NOMO-1 (cell line): ENCODE measurements around the gene SCTR.

Source experiments
- DNase-seq, 2 experiments: peaks; one replicate each; lab custom pipeline; 2025; ENCODE audit not compliant: unreplicated experiment in 2 of 2; lab: John Stamatoyannopoulos, UW

The SCTR gene

GRCh38 chr2:119488245-119489214 is 35.8 kb downstream of the SCTR start:
- no peak for DNase-seq

GRCh38 chr2:119487434-119488244 is 36.6 kb downstream of the SCTR start:
- DNase-seq: no peak

GRCh38 chr2:119486886-119487285 is 37.4 kb downstream of the SCTR start:
- no peak for DNase-seq

- no peak for DNase-seq
Observed at GRCh38 chr2:119486196-119486827, 38.0 kb downstream of the SCTR start.

- no peak for DNase-seq
Observed at GRCh38 chr2:119485336-119486110, 38.8 kb downstream of the SCTR start.

- no peak for DNase-seq
Observed at GRCh38 chr2:119484834-119485233, 39.4 kb downstream of the SCTR start.

- DNase-seq: no peak
Observed at GRCh38 chr2:119483896-119484718, 40.2 kb downstream of the SCTR start.

GRCh38 chr2:119483395-119483753 is 40.9 kb downstream of the SCTR start:
- no peak for DNase-seq

- peak; percentile 35 to 66 for DNase-seq
Observed at GRCh38 chr2:119482481-119483394, 41.5 kb downstream of the SCTR start.

GRCh38 chr2:119481501-119482455 is 42.5 kb downstream of the SCTR start:
- no peak for DNase-seq

- DNase-seq: no peak
Observed at GRCh38 chr2:119480718-119481142, 43.6 kb downstream of the SCTR start.

GRCh38 chr2:119480184-119480583 is 44.1 kb downstream of the SCTR start:
- no peak for DNase-seq

- DNase-seq: no peak
Observed at GRCh38 chr2:119478978-119479295, 45.3 kb downstream of the SCTR start.

- no peak for DNase-seq
Observed at GRCh38 chr2:119478188-119478977, 45.9 kb downstream of the SCTR start.

GRCh38 chr2:119477113-119477505 is 47.2 kb downstream of the SCTR start:
- no peak for DNase-seq

- peak; percentile 6 to 31 for DNase-seq
Observed at GRCh38 chr2:119476301-119477112, 47.8 kb downstream of the SCTR start.
